ENCODE results near the gene FAM177B. TPM values are rescaled to one million over a fixed set of nuclear protein-coding genes. Genes with fewer than 3 reads are reported as not detected.

The FAM177B gene
- polyA plus RNA-seq, 1 experiment = not detected

GRCh38 chr1:222728746-222729145 is 8.3 kb upstream of the FAM177B start:
- ChIA-PET POLR2A (no interaction called here), CTCF (interaction anchor here (2.5 kb wide), 1 partner anchor 361 kb away, joined by 15 read pairs; no protein-coding TSS in a partner anchor)
- DNase-seq (ENCODE audit: low read depth, low spot score) = no peak
- no peak overlapping the region for H3K4me3 ChIP-seq (ENCODE audit: low read depth, low read length)
- H3K9me3 ChIP-seq (ENCODE audit: control insufficient read depth, insufficient read depth, low read length) = no peaks in the 10 kb centered on the region
- no peak overlapping the region for H3K27ac ChIP-seq (ENCODE audit: low read depth, low read length)
- no peaks in the 10 kb centered on the region for H3K27me3 ChIP-seq (ENCODE audit: control insufficient read depth, insufficient read depth, low read length)
- no peak for TF ChIP-seq CTCF (IDR thresholded peaks at IDR 0.05; ENCODE audit: low read depth, low read length)

GRCh38 chr1:222730866-222731265 is 6.1 kb upstream of the FAM177B start:
- no peak for TF ChIP-seq CTCF (IDR thresholded peaks at IDR 0.05; ENCODE audit: low read depth, low read length)
- ChIA-PET POLR2A (no interaction called here), CTCF (interaction anchor here (0.6 to 2.7 kb wide), 3 partner anchors 55 to 403 kb away, joined by 3 to 11 read pairs (median 4); no protein-coding TSS in a partner anchor)
- no peak overlapping the region for H3K27ac ChIP-seq (ENCODE audit: low read depth, low read length)
- H3K27me3 ChIP-seq (ENCODE audit: control insufficient read depth, insufficient read depth, low read length) = no peaks in the 10 kb centered on the region
- no peaks in the 10 kb centered on the region for H3K9me3 ChIP-seq (ENCODE audit: control insufficient read depth, insufficient read depth, low read length)
- no peak for DNase-seq (ENCODE audit: low read depth, low spot score)
- no peak overlapping the region for H3K4me3 ChIP-seq (ENCODE audit: low read depth, low read length)

GRCh38 chr1:222732216-222733159 is 4.5 kb upstream of the FAM177B start:
- POLR2A ChIA-PET = no interaction called here
- TF ChIP-seq CTCF (IDR thresholded peaks at IDR 0.05; ENCODE audit: low read depth, low read length) = no peak
- CTCF ChIA-PET = interaction anchor here (1.3 to 2.7 kb wide), 2 partner anchors 357 to 401 kb away, joined by 4 to 11 read pairs; no protein-coding TSS in a partner anchor

GRCh38 chr1:222734740-222735139 is 2.3 kb upstream of the FAM177B start:
- H3K4me3 ChIP-seq (ENCODE audit: low read depth, low read length) = no peak overlapping the region
- CTCF ChIA-PET = interaction anchor here (1.4 kb wide), 1 partner anchor 389 kb away, joined by 5 read pairs; no protein-coding TSS in a partner anchor
- H3K27ac ChIP-seq (ENCODE audit: low read depth, low read length) = no peak overlapping the region
- POLR2A ChIA-PET = no interaction called here
- no peak for TF ChIP-seq CTCF (IDR thresholded peaks at IDR 0.05; ENCODE audit: low read depth, low read length)
- no peaks in the 10 kb centered on the region for H3K27me3 ChIP-seq (ENCODE audit: control insufficient read depth, insufficient read depth, low read length)
- no peak for DNase-seq (ENCODE audit: low read depth, low spot score)
- no peaks in the 10 kb centered on the region for H3K9me3 ChIP-seq (ENCODE audit: control insufficient read depth, insufficient read depth, low read length)

More at GRCh38 chr1:222732216-222733159, 4.5 kb upstream of the FAM177B start:
- Histone ChIP-seq H3K27ac (ENCODE audit: low read depth, low read length) (no peak overlapping the region), H3K4me3 (ENCODE audit: low read depth, low read length) (no peak overlapping the region), H3K27me3 (ENCODE audit: control insufficient read depth, insufficient read depth, low read length) (no peaks in the 10 kb centered on the region), H3K9me3 (ENCODE audit: control insufficient read depth, insufficient read depth, low read length) (no peaks in the 10 kb centered on the region)
- no peak for DNase-seq (ENCODE audit: low read depth, low spot score)

- no peak overlapping the region for H3K4me3 ChIP-seq (ENCODE audit: low read depth, low read length)
- TF ChIP-seq CTCF (IDR thresholded peaks at IDR 0.05; ENCODE audit: low read depth, low read length) = no peak
- no peaks in the 10 kb centered on the region for H3K9me3 ChIP-seq (ENCODE audit: control insufficient read depth, insufficient read depth, low read length)
- no peaks in the 10 kb centered on the region for H3K27me3 ChIP-seq (ENCODE audit: control insufficient read depth, insufficient read depth, low read length)
- no peak for DNase-seq (ENCODE audit: low read depth, low spot score)
- no peak overlapping the region for H3K27ac ChIP-seq (ENCODE audit: low read depth, low read length)
- CTCF ChIA-PET = interaction anchor here (0.6 to 2.5 kb wide), 10 partner anchors 9 to 394 kb away, joined by 3 to 27 read pairs (median 4); no protein-coding TSS in a partner anchor
- POLR2A ChIA-PET = no interaction called here
Observed at GRCh38 chr1:222736470-222736869, 532 bp upstream of the FAM177B start.
